GM19328 (cell line): ENCODE data around the gene KHK.

Source experiments
- ATAC-seq: cut with Tn5 transposase; IDR thresholded peaks from one replicate; pipeline ENCODE4 v1.9.1; 2021; ENCODE audit warnings: mild to moderate bottlenecking, moderate library complexity; ENCODE audit not compliant: unreplicated experiment

The KHK gene

GRCh38 chr2:27080603-27080936 is 6.0 kb upstream of the KHK start:
- no peak for ATAC-seq

- ATAC-seq: no peak
Observed at GRCh38 chr2:27081984-27082772, 4.4 kb upstream of the KHK start.

GRCh38 chr2:27082773-27083409 is 3.7 kb upstream of the KHK start:
- no peak for ATAC-seq

GRCh38 chr2:27083410-27084296 is 2.9 kb upstream of the KHK start:
- ATAC-seq: no peak

- no peak for ATAC-seq
Observed at GRCh38 chr2:27084297-27085061, 2.1 kb upstream of the KHK start.

GRCh38 chr2:27085062-27085672 is 1.4 kb upstream of the KHK start:
- no peak for ATAC-seq

GRCh38 chr2:27085673-27086089 is 891 bp upstream of the KHK start:
- no peak for ATAC-seq

- peak; percentile 69 for ATAC-seq
Observed at GRCh38 chr2:27086090-27086723, 365 bp upstream of the KHK start.

GRCh38 chr2:27087823-27088410 is 1.3 kb downstream of the KHK start:
- no peak for ATAC-seq

- no peak for ATAC-seq
Observed at GRCh38 chr2:27088634-27089033, 2.1 kb downstream of the KHK start.

GRCh38 chr2:27089111-27089954 is 2.8 kb downstream of the KHK start:
- ATAC-seq: no peak

- ATAC-seq: no peak
Observed at GRCh38 chr2:27091746-27092695, 5.4 kb downstream of the KHK start.

- ATAC-seq: no peak
Observed at GRCh38 chr2:27092696-27093429, 6.3 kb downstream of the KHK start.

GRCh38 chr2:27093430-27094352 is 7.1 kb downstream of the KHK start:
- no peak for ATAC-seq

- no peak for ATAC-seq
Observed at GRCh38 chr2:27094353-27094984, 7.9 kb downstream of the KHK start.

GRCh38 chr2:27095427-27095744 is 8.8 kb downstream of the KHK start:
- ATAC-seq: no peak
